NCI-H510A treated with DMSO at 0.1 percent for 48 hours (cell line): Measurements from ENCODE around the gene CNPY4.
A peak's percentile ranks its signal among the peaks of the same experiment; 100 is the strongest.

ENCODE experiments used
- DNase-seq: peaks from one replicate; lab custom pipeline; 2025; lab: John Stamatoyannopoulos, UW

CNPY4 gene

DNA sequence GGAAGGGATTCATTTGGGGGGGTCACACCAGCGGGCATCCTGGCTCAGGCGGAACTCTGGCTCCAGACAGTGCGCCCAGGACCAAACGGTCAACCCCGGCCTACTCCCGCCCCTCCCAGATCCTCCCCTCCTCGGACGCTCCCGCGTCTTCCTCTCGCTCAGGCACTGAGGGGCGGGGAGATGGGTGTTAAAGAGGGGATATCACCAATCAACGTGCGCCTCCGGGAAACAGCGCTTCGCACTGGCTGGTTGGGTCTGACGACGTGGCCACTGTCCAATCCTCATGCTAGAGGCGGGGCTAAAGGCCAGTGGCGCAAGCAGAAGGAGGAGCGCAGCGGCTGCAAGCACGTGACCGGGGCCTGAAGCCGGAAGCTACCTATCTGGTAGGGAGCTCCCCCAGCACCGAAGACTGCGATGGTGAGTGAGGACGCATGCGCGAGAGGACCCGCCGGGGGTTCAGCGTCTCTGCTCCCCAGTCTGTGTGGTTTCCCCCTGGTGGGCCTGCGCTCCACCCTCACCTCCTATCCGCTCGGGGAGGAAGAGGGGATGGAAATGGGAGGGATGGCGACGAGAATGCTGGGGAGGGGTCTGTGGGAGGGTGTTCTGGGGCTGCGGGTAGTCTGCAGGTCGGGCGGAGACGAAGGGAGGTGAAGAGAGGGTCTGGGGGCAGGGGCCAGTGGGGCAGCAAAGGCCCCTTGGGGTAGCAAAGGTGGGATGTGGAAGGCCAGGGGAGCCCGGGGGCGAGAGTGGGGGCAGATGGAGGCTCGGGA is 29.3 kb downstream of the CNPY4 start, which contains the start of gene LAMTOR4:
Gene LAMTOR4 (plus strand): TSS at position 360 of the 770 bp plus-strand sequence. CDS start 55 bp downstream, at position 415.
- DNase-seq: peak; percentile 94

DNA sequence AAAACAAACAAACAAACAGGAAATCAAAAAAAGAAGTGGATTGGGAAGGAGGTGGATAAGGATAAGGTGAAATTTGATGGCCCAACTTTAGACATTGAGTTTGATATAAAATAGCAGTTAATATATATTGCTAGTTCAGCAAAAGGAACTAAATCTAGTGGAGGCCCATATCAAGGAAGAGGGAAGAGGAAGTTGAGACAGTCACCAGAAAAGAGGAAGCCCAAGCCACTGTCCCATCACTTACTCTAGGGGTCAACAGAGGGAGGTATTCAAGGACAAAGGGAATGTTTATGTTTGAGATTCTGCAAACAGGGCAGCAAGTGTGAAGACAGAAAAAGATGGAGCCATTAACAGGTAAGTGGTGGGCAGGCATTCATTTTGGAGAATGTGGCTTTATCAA is 33.0 kb downstream of the CNPY4 start:
- no peak for DNase-seq

- no peak for DNase-seq
These were observed 33.7 kb downstream of the CNPY4 start for GRCh38 chr7:100152937-100153666.

- no peak for DNase-seq
These were observed 34.5 kb downstream of the CNPY4 start for GRCh38 chr7:100153708-100154535.

DNA sequence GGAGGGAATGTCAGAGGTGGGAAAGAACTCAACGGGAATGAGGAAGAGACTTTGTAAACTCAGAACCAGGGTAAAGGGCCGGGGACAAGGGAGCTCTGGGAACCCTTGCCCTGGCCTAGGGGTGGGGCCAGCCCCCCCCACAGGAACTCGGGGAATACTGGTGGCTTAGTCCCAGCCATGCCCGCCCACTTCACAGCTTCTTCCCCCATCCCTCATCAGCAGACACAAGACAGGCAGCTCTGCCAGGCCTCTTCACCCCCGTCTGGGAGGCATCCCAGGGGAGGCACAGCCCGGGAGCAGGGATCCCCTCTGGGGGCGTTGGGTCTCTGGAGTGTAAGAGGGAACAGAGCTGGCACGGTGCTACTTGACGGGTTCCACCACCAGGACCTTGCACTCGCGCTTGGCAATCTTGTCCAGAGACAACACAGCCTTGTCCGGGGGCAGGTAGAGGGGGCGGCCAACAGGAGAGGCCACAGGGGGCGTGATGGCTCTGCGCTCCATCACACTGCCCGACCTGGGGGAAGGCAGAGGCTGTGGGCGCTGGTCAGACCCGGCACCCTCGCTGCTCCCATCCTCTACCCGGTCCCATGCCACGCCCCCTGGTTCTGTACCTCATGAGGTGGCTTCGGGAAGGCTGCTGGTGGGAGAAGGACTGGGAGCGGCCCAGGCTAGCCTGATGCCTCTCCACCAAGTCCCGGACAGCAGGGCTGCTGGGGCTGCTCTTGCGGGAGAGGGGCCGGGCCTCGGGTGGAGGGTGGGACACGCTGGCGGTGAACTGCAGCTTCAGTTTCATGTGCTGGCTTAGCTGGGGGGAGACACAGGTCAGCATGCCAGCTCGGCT is 35.4 kb downstream of the CNPY4 start:
- DNase-seq: no peak

GRCh38 chr7:100155553-100156317 is 36.3 kb downstream of the CNPY4 start:
- DNase-seq: no peak

GRCh38 chr7:100156331-100157068 is 37.1 kb downstream of the CNPY4 start:
- DNase-seq: no peak

GRCh38 chr7:100157069-100157333 is 37.6 kb downstream of the CNPY4 start:
- DNase-seq: no peak

DNA sequence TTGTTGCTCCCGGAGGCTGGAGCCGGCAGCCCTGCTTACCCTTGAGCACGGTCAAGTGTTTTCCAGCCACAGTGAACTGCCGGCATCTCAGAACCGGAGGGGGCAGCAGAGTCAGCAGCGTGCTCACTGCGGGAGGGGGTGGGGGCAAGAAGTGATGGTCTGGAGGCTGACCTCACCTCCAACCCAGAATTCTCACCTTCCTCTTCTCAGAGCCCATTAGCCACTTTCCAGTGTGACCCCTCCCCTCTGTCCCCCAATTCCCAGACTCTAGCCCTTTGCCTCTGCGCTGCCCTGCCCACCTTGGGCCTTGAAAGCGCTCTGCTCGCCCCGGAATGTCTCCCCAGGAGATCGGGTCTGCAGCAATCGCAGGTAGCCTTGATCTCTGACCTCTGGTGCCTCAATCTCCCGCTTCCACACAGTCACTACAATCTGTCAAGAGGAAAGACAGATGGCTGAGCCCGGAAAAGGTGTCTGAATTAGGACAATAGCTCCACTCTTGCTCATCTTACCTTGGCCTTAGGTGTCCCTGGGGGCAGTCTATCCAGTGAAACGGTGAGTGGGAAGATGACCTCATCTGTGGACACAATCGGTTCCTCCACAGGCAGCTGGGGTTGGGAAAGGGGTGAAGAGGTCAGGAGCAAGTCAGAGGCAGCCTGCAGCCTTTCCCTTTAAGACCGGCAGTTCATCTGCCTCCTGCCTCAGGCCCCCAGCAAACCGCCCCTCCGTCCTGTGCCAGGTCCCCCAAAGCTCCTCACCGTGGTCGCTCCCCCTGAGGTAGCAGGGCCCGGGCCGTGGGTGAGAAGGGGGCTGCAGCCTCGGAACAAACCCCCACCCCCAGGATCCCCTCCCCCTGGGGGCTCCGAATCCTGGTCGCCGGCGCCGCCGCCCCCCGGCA is 38.1 kb downstream of the CNPY4 start:
- DNase-seq: no peak

- peak; percentile 67 for DNase-seq
These were observed 39.0 kb downstream of the CNPY4 start, which contains the start of gene TRAPPC14 for GRCh38 chr7:100158229-100159098. TRAPPC14 (minus strand) TSS chr7:100158723; CDS start chr7:100158499, 224 bp downstream.

DNA sequence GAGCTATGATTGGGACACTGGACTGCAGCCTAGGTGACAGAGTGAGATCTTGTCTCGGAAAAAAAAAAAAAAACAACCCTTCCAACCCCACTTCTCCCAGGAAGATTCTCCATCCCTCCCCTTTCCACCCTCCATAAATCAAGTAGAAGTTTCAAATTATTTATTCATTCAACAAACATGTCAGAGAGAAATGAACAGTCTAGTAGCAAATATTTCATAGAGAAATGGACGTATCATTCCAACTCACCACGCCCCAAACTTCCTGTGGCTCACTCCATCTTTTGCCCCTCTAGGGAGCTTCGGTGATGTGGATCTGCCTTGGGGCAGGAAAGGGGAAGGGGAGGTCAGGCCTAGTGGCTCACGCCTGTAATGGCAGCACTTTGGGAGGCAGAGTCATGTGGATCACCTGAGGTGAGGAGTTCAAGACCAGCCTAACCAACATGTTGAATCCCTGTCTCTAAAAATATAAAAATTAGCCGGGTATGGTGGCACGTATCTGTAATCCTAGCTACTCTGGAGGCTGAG is 39.7 kb downstream of the CNPY4 start:
- no peak for DNase-seq

DNA sequence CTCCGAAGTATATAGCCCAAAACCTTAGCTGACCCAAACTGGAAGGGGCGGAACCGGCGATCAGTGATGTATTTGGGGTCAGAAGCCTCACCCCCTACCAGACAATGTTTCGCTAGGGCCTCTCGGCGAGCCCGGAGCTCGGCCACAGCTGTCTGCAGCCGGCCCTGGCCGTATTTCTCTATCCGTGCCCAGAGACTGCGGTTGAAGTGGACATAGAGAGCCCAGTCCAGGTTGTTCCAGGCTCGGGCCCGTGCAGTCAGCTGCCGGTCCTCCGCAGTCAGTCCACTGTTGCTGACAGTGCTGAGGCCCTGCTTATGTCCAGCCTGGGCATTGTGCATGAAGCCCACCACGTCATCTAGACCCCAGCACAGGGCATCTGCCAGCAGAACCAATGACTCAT is 40.6 kb downstream of the CNPY4 start:
- DNase-seq: no peak

- DNase-seq: no peak
These were observed 43.6 kb downstream of the CNPY4 start for GRCh38 chr7:100163006-100163531.

DNA sequence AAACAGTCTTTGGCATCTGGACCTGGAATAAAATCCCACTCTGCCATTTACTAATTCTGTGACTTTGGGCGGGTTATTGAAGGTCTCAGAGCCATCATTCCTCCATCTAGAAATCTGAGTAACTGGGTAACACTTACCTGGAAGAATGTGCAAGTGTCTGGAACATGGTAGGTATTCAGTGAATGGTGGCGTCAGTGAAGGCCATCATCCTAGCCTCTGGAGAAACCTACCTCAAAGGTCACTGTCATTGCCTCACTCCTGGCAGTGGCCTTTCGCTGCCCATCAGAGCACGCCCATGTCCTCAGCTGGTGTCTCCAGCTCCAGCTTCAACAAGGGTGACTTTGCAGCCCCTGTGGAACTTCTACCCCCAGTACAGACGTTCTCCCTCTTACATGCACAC is 44.4 kb downstream of the CNPY4 start:
- no peak for DNase-seq

DNA sequence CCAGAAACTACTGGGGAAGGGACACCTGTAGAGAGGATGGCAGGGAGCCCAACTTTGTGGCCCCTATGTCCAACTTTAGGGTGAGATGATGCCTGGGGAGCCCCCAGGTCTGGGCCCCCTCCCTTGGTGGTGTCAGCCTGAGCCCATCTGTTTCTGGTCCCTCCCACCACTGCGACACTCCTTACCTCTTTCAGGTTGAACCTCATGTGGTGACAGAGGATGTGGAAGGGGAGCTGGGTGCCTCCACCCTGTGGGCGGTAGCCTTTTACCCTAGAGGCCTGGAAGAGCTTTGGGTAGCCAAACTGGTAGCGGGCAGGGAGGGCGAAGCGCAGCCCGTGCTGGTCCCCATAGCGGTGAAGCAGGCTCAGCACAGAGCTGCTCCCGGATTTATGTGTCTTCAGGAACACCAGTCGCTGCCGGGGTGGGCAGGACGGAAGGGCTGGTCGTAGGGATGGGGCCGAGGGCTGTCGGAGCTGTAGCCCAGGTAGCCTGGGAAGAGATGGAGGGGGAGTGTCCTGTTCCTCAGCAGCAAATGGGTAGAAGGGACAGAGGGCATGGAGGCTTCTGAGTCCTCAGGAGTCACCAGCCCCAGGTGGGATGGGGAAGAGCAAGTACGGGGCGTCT is 47.0 kb downstream of the CNPY4 start:
- DNase-seq: no peak

GRCh38 chr7:100166970-100167911 is 47.8 kb downstream of the CNPY4 start:
- DNase-seq: no peak
